H4 (cell line): ENCODE data around the gene RGPD8. TPM values are rescaled to one million over a fixed set of nuclear protein-coding genes. Genes with fewer than 3 reads are reported as not detected.

Experiments
- DNase-seq: peaks from one replicate; pipeline ENCODE4 v3.0.0-alpha.2; 2015; ENCODE audit warnings: low spot score
- total RNA-seq: library from RNA; depleted of rRNA; stranded (reverse); fragments of >200 nt; shearing (Covaris generic); gene quantifications from 2 replicates; pipeline ENCODE4 v1.2.3, GENCODE V29; 2014; rRNA removed

The RGPD8 gene
- total RNA-seq, 1 experiment from 2014 or later, result 2.0 TPM

DNA sequence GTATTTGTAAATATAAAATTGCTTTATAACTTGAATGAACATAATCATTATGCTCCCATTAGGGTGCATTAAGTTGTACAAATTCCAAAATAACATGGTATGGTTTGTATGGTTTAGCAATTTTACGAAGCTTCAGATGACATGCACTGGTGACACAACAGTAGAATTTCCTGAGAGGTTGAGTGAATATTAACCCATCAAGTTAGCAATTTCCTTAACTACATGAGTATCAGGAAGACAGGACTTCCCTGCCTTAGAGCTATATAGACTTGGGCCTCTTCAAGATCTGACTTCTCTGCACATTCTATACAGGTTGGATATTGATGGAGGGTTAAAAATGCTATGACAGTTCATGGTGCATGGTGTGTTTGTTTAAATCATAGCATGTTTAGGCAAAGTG, 97.8 kb downstream of the RGPD8 start:
- no peak for DNase-seq

- no peak for DNase-seq
These were observed 101.2 kb downstream of the RGPD8 start for GRCh38 chr2:112332123-112332696.

DNA sequence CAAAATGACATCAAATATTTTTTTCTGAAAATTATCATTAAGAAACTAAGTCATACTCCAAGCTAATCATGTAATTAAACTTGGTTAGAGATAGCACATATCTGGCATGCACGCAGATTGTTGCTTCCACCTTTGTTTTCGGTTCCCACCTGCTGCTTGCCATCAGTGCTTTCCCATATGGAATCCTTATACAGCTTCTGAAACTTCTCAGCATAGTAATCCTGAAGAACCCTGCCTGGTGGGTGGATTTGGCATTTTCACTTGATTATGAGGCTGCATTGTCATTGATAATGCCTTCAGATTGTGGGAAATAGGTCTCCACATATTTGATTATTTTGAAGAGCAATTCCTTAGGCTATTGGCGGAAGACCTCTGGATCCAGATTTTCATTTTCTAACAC, 110.5 kb downstream of the RGPD8 start:
- DNase-seq, result no peak

GRCh38 chr2:112321375-112322320, 111.8 kb downstream of the RGPD8 start:
- no peak for DNase-seq

Other genes starting within 250 kb of the RGPD8 start
- gene ZC3H8, start 178.6 kb downstream of the RGPD8 start, total RNA-seq, result 5.6 and 8.5 TPM in 2 replicates
- gene ZC3H6, start 158.0 kb downstream of the RGPD8 start, total RNA-seq, result 0.92 and 5.0 TPM in 2 replicates
- 22.8 and 32.9 TPM in 2 replicates for gene TTL, start 48.5 kb upstream of the RGPD8 start, total RNA-seq
- 29.3 and 31.6 TPM in 2 replicates for gene POLR1B, start 108.8 kb upstream of the RGPD8 start, total RNA-seq
- gene CHCHD5, start 151.0 kb upstream of the RGPD8 start, total RNA-seq, result 23.6 and 38.6 TPM in 2 replicates
- gene SLC20A1, start 212.3 kb upstream of the RGPD8 start, total RNA-seq, result 54.2 and 57.2 TPM in 2 replicates